H9 (cell line): ENCODE data around the gene TMSB4X. TPM values are rescaled to one million over a fixed set of nuclear protein-coding genes. Genes with fewer than 3 reads are reported as not detected.

Experiments used
- DNase-seq: peaks from one replicate; pipeline ENCODE4 v3.0.0-alpha.2; 2017
- H2AFZ ChIP-seq: one replicate; pipeline ENCODE4 v1.6.1; 2013; ENCODE audit warnings: mild to moderate bottlenecking, low read length, control low read depth, moderate library complexity
- H2AK5ac ChIP-seq: 2 replicates; pipeline ENCODE4 v1.6.1; 2013; ENCODE audit warnings: low read length, control low read depth, mixed read lengths; ENCODE audit not compliant: insufficient read length
- H2BK120ac ChIP-seq: one replicate; pipeline ENCODE4 v1.6.1; 2013; ENCODE audit warnings: low read depth, mild to moderate bottlenecking, low read length, control low read depth, inconsistent platforms; ENCODE audit not compliant: poor library complexity, severe bottlenecking
- H2BK12ac ChIP-seq: 2 replicates; pipeline ENCODE4 v1.6.1; 2013; ENCODE audit warnings: low read length, control low read depth, mixed read lengths, low read depth; ENCODE audit not compliant: insufficient read length
- H2BK15ac ChIP-seq: 2 replicates; pipeline ENCODE4 v1.6.1; 2013; ENCODE audit warnings: low read depth, low read length, control low read depth
- H2BK20ac ChIP-seq: one replicate; pipeline ENCODE4 v1.6.1; 2013; ENCODE audit warnings: low read depth, mild to moderate bottlenecking, low read length, control low read depth, inconsistent platforms; ENCODE audit not compliant: poor library complexity, severe bottlenecking
- H2BK5ac ChIP-seq: 2 replicates; pipeline ENCODE4 v1.6.1; 2013; ENCODE audit warnings: low read length, control low read depth, mixed read lengths; ENCODE audit not compliant: insufficient read length
- H3K14ac ChIP-seq: 2 replicates; pipeline ENCODE4 v1.6.1; 2013; ENCODE audit warnings: low read length, control low read depth; ENCODE audit not compliant: insufficient read depth
- H3K18ac ChIP-seq: 2 replicates; pipeline ENCODE4 v1.6.1; 2013; ENCODE audit warnings: low read depth, mild to moderate bottlenecking, mixed read lengths, low read length, control low read depth; ENCODE audit not compliant: insufficient read length
- H3K23ac ChIP-seq: 2 replicates; pipeline ENCODE4 v1.6.1; 2013; ENCODE audit warnings: low read length, control low read depth, mixed read lengths, low read depth; ENCODE audit not compliant: insufficient read length
- H3K23me2 ChIP-seq: 2 replicates; pipeline ENCODE4 v1.6.1; 2013; ENCODE audit warnings: low read depth, mild to moderate bottlenecking, mixed read lengths, low read length, control low read depth; ENCODE audit not compliant: insufficient read length, poor library complexity, severe bottlenecking
- H3K27ac ChIP-seq: 2 replicates; pipeline ENCODE4 v1.5.1; 2013; ENCODE audit warnings: low read length, control low read depth, mixed read lengths, low read depth; ENCODE audit not compliant: insufficient read length
- H3K27me3 ChIP-seq: 2 replicates; pipeline ENCODE4 v1.6.1; 2013; ENCODE audit warnings: low read length, control low read depth, inconsistent platforms; ENCODE audit not compliant: insufficient read depth
- H3K4ac ChIP-seq: 2 replicates; pipeline ENCODE4 v1.6.1; 2013; ENCODE audit warnings: low read depth, mild to moderate bottlenecking, control low read depth, inconsistent platforms, low read length, moderate library complexity
- H3K4me1 ChIP-seq: 2 replicates; pipeline ENCODE4 v1.6.1; 2013; ENCODE audit warnings: low read length, control low read depth, inconsistent platforms; ENCODE audit not compliant: insufficient read depth
- H3K4me2 ChIP-seq: 2 replicates; pipeline ENCODE4 v1.6.1; 2013; ENCODE audit warnings: low read length, control low read depth, mixed read lengths; ENCODE audit not compliant: insufficient read length, insufficient read depth
- H3K56ac ChIP-seq: 2 replicates; pipeline ENCODE4 v1.6.1; 2013; ENCODE audit warnings: low read depth, mild to moderate bottlenecking, mixed read lengths, low read length, control low read depth; ENCODE audit not compliant: insufficient read length
- H3K79me1 ChIP-seq: 2 replicates; pipeline ENCODE4 v1.6.1; 2013; ENCODE audit warnings: low read depth, mild to moderate bottlenecking, moderate library complexity, low read length, control low read depth, inconsistent platforms; ENCODE audit not compliant: insufficient read depth, poor library complexity, severe bottlenecking
- H3K79me2 ChIP-seq: 2 replicates; pipeline ENCODE4 v1.6.1; 2013; ENCODE audit warnings: low read length, control low read depth, inconsistent platforms; ENCODE audit not compliant: insufficient read depth
- H3K9ac ChIP-seq: 2 replicates; pipeline ENCODE4 v1.6.1; 2013; ENCODE audit warnings: low read length, control low read depth, mixed read lengths; ENCODE audit not compliant: insufficient read length; ENCODE audit errors: extremely low read depth
- H3K9me3 ChIP-seq: one replicate; pipeline ENCODE4 v1.6.1; 2013; ENCODE audit warnings: low read depth, low read length, inconsistent platforms; ENCODE audit not compliant: control insufficient read depth
- H3T11ph ChIP-seq: one replicate; pipeline ENCODE4 v1.6.1; 2013; ENCODE audit warnings: mild to moderate bottlenecking, low read length, control low read depth, inconsistent platforms
- H4K20me1 ChIP-seq: one replicate; pipeline ENCODE4 v1.6.1; 2013; ENCODE audit not compliant: control insufficient read depth, insufficient read length, insufficient read depth
- H4K5ac ChIP-seq: 2 replicates; pipeline ENCODE4 v1.6.1; 2013; ENCODE audit warnings: low read depth, mild to moderate bottlenecking, mixed read lengths, low read length, control low read depth; ENCODE audit not compliant: insufficient read length
- H4K8ac ChIP-seq: replicated peaks from 2 replicates; pipeline ENCODE4 v1.6.1; 2013; ENCODE audit warnings: low read length, control low read depth, mixed read lengths, low read depth; ENCODE audit not compliant: insufficient read length
- H4K91ac ChIP-seq: 2 replicates; pipeline ENCODE4 v1.6.1; 2013; ENCODE audit warnings: low read depth, mild to moderate bottlenecking, moderate library complexity, mixed read lengths, low read length, control low read depth; ENCODE audit not compliant: insufficient read length
- H3K27ac Mint-ChIP-seq, 3 experiments: 2 replicates in 2 of 3; 3 replicates in 1 of 3; pipeline ENCODE4 v1.8.0; 2020 to 2021; ENCODE audit warnings: mixed read lengths in 3 of 3, mild to moderate bottlenecking in 1 of 3, moderate library complexity in 1 of 3
- H3K27me3 Mint-ChIP-seq: 2 replicates; pipeline ENCODE4 v1.8.0; 2021; ENCODE audit warnings: low read depth, mild to moderate bottlenecking, moderate library complexity, mixed read lengths
- H3K36me3 Mint-ChIP-seq, 3 experiments: 2 replicates in 2 of 3; 3 replicates in 1 of 3; pipeline ENCODE4 v1.8.0; 2020 to 2021; ENCODE audit warnings: low read depth in 3 of 3, mixed read lengths in 3 of 3; ENCODE audit not compliant: insufficient read depth in 1 of 3
- H3K4me1 Mint-ChIP-seq, 2 experiments: 2 replicates each; pipeline ENCODE4 v1.8.0; 2020; ENCODE audit warnings: mixed read lengths in 2 of 2
- H3K4me3 Mint-ChIP-seq, 2 experiments: 2 replicates in 1 of 2; 3 replicates in 1 of 2; pipeline ENCODE4 v1.8.0; 2020 to 2021; ENCODE audit warnings: mild to moderate bottlenecking in 2 of 2, mixed read lengths in 2 of 2, moderate library complexity in 1 of 2
- H3K9me3 Mint-ChIP-seq, 2 experiments: 2 replicates in 1 of 2; 3 replicates in 1 of 2; pipeline ENCODE4 v1.8.0; 2020; ENCODE audit warnings: mild to moderate bottlenecking in 2 of 2, mixed read lengths in 2 of 2, moderate library complexity in 1 of 2
- WGBS: extraction: QIAGEN DNeasy Blood & Tissue Kit; methylation state at CpG from one replicate; pipeline ENCODE4 v1.1.7; 2013; ENCODE audit warnings: missing lambda C conversion rate, low lambda C conversion rate, mixed read lengths; ENCODE audit not compliant: insufficient read length; ENCODE audit errors: extremely low coverage; 5-methylcytosine and 5-hydroxymethylcytosine counted together
- total RNA-seq: library from RNA; stranded (reverse); gene quantifications from 2 replicates; pipeline ENCODE4 v1.2.1, GENCODE V29; 2021
- TF ChIP-seq, protein P1 (sequence below): fragments of 200-600 bp; sonication (generic); conservative IDR thresholded peaks from 3 replicates; pipeline ENCODE4 v1.8.0; 2021; ENCODE audit warnings: antibody characterized with exemption, mild to moderate bottlenecking

TMSB4X gene
- total RNA-seq, 1 experiment from 2014 or later: 2,733 TPM

DNA sequence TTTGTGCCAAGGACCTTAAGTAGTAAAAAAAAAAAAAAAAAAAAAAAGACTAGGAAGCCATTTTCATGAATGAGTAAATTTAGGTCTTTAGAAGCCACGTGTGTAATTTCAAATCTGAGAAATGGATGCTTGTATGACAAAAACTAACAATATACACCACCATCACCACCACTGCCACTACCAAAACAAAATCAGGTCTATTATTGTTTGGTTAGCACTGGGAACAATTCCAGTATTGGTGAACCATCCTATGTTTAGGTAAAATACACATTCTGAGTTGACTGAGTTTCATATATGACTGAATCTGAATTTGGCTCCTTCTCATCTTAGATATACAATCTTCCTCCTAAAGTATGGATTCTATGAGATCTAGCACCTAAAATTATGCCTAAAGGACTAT lies 8.8 kb upstream of the TMSB4X start:
- no CpG with 5 or more reads among the region's 1 CpG for WGBS
- TF ChIP-seq, protein P1, sequence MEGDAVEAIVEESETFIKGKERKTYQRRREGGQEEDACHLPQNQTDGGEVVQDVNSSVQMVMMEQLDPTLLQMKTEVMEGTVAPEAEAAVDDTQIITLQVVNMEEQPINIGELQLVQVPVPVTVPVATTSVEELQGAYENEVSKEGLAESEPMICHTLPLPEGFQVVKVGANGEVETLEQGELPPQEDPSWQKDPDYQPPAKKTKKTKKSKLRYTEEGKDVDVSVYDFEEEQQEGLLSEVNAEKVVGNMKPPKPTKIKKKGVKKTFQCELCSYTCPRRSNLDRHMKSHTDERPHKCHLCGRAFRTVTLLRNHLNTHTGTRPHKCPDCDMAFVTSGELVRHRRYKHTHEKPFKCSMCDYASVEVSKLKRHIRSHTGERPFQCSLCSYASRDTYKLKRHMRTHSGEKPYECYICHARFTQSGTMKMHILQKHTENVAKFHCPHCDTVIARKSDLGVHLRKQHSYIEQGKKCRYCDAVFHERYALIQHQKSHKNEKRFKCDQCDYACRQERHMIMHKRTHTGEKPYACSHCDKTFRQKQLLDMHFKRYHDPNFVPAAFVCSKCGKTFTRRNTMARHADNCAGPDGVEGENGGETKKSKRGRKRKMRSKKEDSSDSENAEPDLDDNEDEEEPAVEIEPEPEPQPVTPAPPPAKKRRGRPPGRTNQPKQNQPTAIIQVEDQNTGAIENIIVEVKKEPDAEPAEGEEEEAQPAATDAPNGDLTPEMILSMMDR: no peak
- Histone ChIP-seq H3K4me1 (no peaks in the 10 kb centered on the region), H3K14ac (no peak overlapping the region), H3K23ac (no peak overlapping the region), H3K79me2 (no peaks in the 10 kb centered on the region), H2AFZ (no peak overlapping the region), H4K5ac (no peak overlapping the region), H4K20me1 (no peaks in the 10 kb centered on the region), H3T11ph (no peak overlapping the region), H3K9ac (no peak overlapping the region), H2BK5ac (no peak overlapping the region), H3K4me2 (no peak overlapping the region), H2BK15ac (no peak overlapping the region), H3K23me2 (no peaks in the 10 kb centered on the region), H3K27ac (no peak overlapping the region), H2BK12ac (no peak overlapping the region), H3K4ac (no peak overlapping the region), H3K27me3 (no peaks in the 10 kb centered on the region), H4K8ac (no peak overlapping the region), H2BK20ac (no peak overlapping the region), H3K56ac (no peak overlapping the region), H2BK120ac (no peak overlapping the region), H3K79me1 (no peaks in the 10 kb centered on the region), H3K9me3 (peaks cover 12% of the 10 kb centered on the region), H2AK5ac (no peak overlapping the region), H3K18ac (no peak overlapping the region), H4K91ac (no peak overlapping the region)
- H3K9me3 Mint-ChIP-seq: peaks cover 65 to 71% of the 10 kb centered on the region in 2 experiments
- peaks cover 5% of the 10 kb centered on the region for H3K27me3 Mint-ChIP-seq
- no peak for DNase-seq
- H3K27ac Mint-ChIP-seq: no peak overlapping the region
- H3K4me3 Mint-ChIP-seq: no peak overlapping the region
- peaks cover 20% of the 10 kb centered on the region in 2 experiments for H3K4me1 Mint-ChIP-seq
- H3K36me3 Mint-ChIP-seq: peaks cover 13 to 30% (median 22%) of the 10 kb centered on the region in 3 experiments
